ENCODE data around the gene OXSM.

The OXSM gene

GRCh38 chr3:25804676-25805075, 14.8 kb downstream of the OXSM start:
- H3F3A ChIP-seq (ENCODE audit: insufficient read depth): no peaks in the 10 kb centered on the region
- H3K9ac ChIP-seq (ENCODE audit: low read length): no peak overlapping the region
- no peaks in the 10 kb centered on the region for H4K20me1 ChIP-seq (ENCODE audit: low read depth, low read length)
- no peaks in the 10 kb centered on the region for H3K36me3 ChIP-seq (ENCODE audit: low read length)
- H3K4me2 ChIP-seq (ENCODE audit: low read depth, low read length, poor library complexity, severe bottlenecking): no peak overlapping the region
- no peak overlapping the region for H3K4me3 ChIP-seq (ENCODE audit: insufficient read depth, low read length, poor library complexity, severe bottlenecking)
- H3K9me3 ChIP-seq (ENCODE audit: insufficient read depth, low read length): no peaks in the 10 kb centered on the region
- H3K27me3 ChIP-seq (ENCODE audit: low read length): no peaks in the 10 kb centered on the region
- TF ChIP-seq, protein P1, sequence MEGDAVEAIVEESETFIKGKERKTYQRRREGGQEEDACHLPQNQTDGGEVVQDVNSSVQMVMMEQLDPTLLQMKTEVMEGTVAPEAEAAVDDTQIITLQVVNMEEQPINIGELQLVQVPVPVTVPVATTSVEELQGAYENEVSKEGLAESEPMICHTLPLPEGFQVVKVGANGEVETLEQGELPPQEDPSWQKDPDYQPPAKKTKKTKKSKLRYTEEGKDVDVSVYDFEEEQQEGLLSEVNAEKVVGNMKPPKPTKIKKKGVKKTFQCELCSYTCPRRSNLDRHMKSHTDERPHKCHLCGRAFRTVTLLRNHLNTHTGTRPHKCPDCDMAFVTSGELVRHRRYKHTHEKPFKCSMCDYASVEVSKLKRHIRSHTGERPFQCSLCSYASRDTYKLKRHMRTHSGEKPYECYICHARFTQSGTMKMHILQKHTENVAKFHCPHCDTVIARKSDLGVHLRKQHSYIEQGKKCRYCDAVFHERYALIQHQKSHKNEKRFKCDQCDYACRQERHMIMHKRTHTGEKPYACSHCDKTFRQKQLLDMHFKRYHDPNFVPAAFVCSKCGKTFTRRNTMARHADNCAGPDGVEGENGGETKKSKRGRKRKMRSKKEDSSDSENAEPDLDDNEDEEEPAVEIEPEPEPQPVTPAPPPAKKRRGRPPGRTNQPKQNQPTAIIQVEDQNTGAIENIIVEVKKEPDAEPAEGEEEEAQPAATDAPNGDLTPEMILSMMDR (IDR thresholded peaks at IDR 0.05; ENCODE audit: insufficient read depth, low read length, poor library complexity, severe bottlenecking): no peak
- TF ChIP-seq EZH2phosphoT487 (conservative IDR thresholded peaks at IDR 0.05; ENCODE audit: low read length): no peak
- H3K9me2 ChIP-seq (replicated peaks; ENCODE audit: insufficient read depth, low read length): no peaks in the 10 kb centered on the region
- H3K79me2 ChIP-seq (ENCODE audit: insufficient read depth, low read length): no peaks in the 10 kb centered on the region
- H3K27ac ChIP-seq (ENCODE audit: low read depth, low read length): no peak overlapping the region
- H2AFZ ChIP-seq (ENCODE audit: low read depth, low read length, severe bottlenecking): no peak overlapping the region

- H2AFZ ChIP-seq (ENCODE audit: low read depth, low read length, severe bottlenecking): no peak overlapping the region
These were observed 22.8 kb downstream of the OXSM start for GRCh38 chr3:25812644-25813043.

GRCh38 chr3:25817107-25817506, 27.2 kb downstream of the OXSM start:
- TF ChIP-seq EZH2phosphoT487 (conservative IDR thresholded peaks at IDR 0.05; ENCODE audit: low read length): no peak
- TF ChIP-seq, protein P1 (IDR thresholded peaks at IDR 0.05; ENCODE audit: insufficient read depth, low read length, poor library complexity, severe bottlenecking): no peak
- no peak overlapping the region for H2AFZ ChIP-seq (ENCODE audit: low read depth, low read length, severe bottlenecking)
- no peak overlapping the region for H3K4me3 ChIP-seq (ENCODE audit: insufficient read depth, low read length, poor library complexity, severe bottlenecking)
- H3K9ac ChIP-seq (ENCODE audit: low read length): no peak overlapping the region
- no peaks in the 10 kb centered on the region for H3K36me3 ChIP-seq (ENCODE audit: low read length)
- H3K9me2 ChIP-seq (replicated peaks; ENCODE audit: insufficient read depth, low read length): no peaks in the 10 kb centered on the region
- no peaks in the 10 kb centered on the region for H3F3A ChIP-seq (ENCODE audit: insufficient read depth)
- no peaks in the 10 kb centered on the region; the same call in 1 of the 2 replicates for H3K27me3 ChIP-seq (ENCODE audit: low read length)
- H3K4me2 ChIP-seq (ENCODE audit: low read depth, low read length, poor library complexity, severe bottlenecking): no peak overlapping the region
- no peaks in the 10 kb centered on the region for H3K9me3 ChIP-seq (ENCODE audit: insufficient read depth, low read length)
- H3K27ac ChIP-seq (ENCODE audit: low read depth, low read length): no peak overlapping the region
- H4K20me1 ChIP-seq (ENCODE audit: low read depth, low read length): no peaks in the 10 kb centered on the region
- no peaks in the 10 kb centered on the region for H3K79me2 ChIP-seq (ENCODE audit: insufficient read depth, low read length)

More at GRCh38 chr3:25812644-25813043, 22.8 kb downstream of the OXSM start:
- TF ChIP-seq, protein P1 (IDR thresholded peaks at IDR 0.05; ENCODE audit: insufficient read depth, low read length, poor library complexity, severe bottlenecking): no peak
- TF ChIP-seq EZH2phosphoT487 (conservative IDR thresholded peaks at IDR 0.05; ENCODE audit: low read length): no peak
- H3K4me2 ChIP-seq (ENCODE audit: low read depth, low read length, poor library complexity, severe bottlenecking): no peak overlapping the region
- no peaks in the 10 kb centered on the region for H3K27me3 ChIP-seq (ENCODE audit: low read length)
- no peaks in the 10 kb centered on the region for H3K9me3 ChIP-seq (ENCODE audit: insufficient read depth, low read length)
- H3F3A ChIP-seq (ENCODE audit: insufficient read depth): no peaks in the 10 kb centered on the region
- no peaks in the 10 kb centered on the region for H3K36me3 ChIP-seq (ENCODE audit: low read length)
- no peaks in the 10 kb centered on the region for H3K79me2 ChIP-seq (ENCODE audit: insufficient read depth, low read length)
- no peak overlapping the region for H3K27ac ChIP-seq (ENCODE audit: low read depth, low read length)
- no peak overlapping the region for H3K9ac ChIP-seq (ENCODE audit: low read length)
- no peak overlapping the region for H3K4me3 ChIP-seq (ENCODE audit: insufficient read depth, low read length, poor library complexity, severe bottlenecking)
- no peaks in the 10 kb centered on the region for H3K9me2 ChIP-seq (replicated peaks; ENCODE audit: insufficient read depth, low read length)
- H4K20me1 ChIP-seq (ENCODE audit: low read depth, low read length): no peaks in the 10 kb centered on the region
